ENCODE results near the gene PTPN6.

DNA sequence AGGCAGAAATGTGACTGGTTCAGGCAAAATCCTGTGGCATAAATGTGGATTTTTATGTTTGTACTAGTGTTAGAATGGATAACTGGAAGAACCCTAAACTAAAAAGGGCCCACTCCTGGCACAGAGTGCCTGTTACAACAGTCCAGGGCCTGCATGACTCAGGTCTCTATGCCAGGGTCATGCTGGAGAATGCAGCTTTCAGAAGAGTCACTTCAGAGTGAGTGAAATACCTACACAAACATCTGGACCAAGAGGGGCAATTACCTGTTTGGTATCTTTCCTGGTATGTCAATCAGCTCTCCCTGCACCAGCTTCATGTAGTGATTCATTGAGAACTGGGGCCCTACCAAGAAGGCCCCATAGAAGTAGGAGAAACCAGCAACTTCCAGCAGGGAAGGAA, 29.6 kb downstream of the PTPN6 start:
- TF ChIP-seq, protein P1, sequence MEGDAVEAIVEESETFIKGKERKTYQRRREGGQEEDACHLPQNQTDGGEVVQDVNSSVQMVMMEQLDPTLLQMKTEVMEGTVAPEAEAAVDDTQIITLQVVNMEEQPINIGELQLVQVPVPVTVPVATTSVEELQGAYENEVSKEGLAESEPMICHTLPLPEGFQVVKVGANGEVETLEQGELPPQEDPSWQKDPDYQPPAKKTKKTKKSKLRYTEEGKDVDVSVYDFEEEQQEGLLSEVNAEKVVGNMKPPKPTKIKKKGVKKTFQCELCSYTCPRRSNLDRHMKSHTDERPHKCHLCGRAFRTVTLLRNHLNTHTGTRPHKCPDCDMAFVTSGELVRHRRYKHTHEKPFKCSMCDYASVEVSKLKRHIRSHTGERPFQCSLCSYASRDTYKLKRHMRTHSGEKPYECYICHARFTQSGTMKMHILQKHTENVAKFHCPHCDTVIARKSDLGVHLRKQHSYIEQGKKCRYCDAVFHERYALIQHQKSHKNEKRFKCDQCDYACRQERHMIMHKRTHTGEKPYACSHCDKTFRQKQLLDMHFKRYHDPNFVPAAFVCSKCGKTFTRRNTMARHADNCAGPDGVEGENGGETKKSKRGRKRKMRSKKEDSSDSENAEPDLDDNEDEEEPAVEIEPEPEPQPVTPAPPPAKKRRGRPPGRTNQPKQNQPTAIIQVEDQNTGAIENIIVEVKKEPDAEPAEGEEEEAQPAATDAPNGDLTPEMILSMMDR (conservative IDR thresholded peaks at IDR 0.05; ENCODE audit: low read depth, low read length): no peak
- no peak for TF ChIP-seq EZH2 (IDR thresholded peaks at IDR 0.05; ENCODE audit: low read length, unreplicated experiment)
- TF ChIP-seq EZH2phosphoT487 (IDR thresholded peaks at IDR 0.05; ENCODE audit: borderline replicate concordance, low read length): no peak
